ENCODE data around the gene SIGLEC10. TPM values are rescaled to one million over a fixed set of nuclear protein-coding genes. Genes with fewer than 3 reads are reported as not detected.

The SIGLEC10 gene
- total and polyA plus RNA-seq, 9 of the 15 experiments (the other 6 are each of a cell fraction or from before 2014, with no cell fraction given) = 0.10 to 1.8 (median 0.82) TPM

DNA sequence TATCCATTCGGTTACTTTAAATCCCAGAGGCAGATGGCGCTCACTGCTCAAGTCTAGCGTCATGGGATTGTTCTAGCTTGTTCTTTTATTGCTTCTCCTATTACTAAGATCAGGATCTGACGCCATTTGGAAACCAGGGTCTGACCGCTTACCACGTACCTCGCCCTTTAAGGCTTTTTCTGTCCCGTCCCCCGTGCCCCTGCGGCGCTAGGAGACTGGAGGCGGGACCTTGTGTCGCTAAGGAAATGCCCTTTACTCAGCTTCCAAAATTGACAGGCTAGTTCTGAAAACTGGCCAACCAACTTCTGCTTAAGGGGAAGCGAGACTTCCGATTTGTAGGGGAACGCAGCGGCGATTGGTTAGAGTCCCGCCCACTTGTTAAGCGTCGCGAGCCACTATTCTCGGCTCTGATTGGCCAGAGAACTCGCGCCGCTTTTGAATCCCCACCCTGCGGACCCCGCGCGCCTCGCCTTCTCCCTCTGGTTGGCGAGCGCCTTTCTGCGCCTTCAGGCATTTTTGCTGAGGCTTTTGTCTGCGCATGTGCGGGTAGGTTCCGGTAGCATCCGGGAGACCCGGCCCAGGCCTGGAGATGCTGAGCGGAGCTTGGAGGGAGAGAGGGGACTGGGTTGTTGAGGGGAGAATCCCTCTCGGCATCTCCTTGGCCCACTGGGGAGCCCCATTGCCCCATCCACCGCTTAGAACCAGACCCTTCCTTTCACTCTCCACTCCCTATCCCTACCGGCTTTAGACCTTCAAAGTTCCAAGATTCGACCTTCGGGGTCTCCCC, 23.2 kb downstream of the SIGLEC10 start (continued):
- TF ChIP-seq, protein P1, sequence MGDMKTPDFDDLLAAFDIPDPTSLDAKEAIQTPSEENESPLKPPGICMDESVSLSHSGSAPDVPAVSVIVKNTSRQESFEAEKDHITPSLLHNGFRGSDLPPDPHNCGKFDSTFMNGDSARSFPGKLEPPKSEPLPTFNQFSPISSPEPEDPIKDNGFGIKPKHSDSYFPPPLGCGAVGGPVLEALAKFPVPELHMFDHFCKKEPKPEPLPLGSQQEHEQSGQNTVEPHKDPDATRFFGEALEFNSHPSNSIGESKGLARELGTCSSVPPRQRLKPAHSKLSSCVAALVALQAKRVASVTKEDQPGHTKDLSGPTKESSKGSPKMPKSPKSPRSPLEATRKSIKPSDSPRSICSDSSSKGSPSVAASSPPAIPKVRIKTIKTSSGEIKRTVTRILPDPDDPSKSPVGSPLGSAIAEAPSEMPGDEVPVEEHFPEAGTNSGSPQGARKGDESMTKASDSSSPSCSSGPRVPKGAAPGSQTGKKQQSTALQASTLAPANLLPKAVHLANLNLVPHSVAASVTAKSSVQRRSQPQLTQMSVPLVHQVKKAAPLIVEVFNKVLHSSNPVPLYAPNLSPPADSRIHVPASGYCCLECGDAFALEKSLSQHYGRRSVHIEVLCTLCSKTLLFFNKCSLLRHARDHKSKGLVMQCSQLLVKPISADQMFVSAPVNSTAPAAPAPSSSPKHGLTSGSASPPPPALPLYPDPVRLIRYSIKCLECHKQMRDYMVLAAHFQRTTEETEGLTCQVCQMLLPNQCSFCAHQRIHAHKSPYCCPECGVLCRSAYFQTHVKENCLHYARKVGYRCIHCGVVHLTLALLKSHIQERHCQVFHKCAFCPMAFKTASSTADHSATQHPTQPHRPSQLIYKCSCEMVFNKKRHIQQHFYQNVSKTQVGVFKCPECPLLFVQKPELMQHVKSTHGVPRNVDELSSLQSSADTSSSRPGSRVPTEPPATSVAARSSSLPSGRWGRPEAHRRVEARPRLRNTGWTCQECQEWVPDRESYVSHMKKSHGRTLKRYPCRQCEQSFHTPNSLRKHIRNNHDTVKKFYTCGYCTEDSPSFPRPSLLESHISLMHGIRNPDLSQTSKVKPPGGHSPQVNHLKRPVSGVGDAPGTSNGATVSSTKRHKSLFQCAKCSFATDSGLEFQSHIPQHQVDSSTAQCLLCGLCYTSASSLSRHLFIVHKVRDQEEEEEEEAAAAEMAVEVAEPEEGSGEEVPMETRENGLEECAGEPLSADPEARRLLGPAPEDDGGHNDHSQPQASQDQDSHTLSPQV (IDR thresholded peaks at IDR 0.05) = peak; percentile 18; the same call in 1 of the 2 replicates
- TF ChIP-seq MEIS2 (IDR thresholded peaks at IDR 0.05; ENCODE audit: partially characterized antibody) (peak; percentile 71), JUN (IDR thresholded peaks at IDR 0.05; ENCODE audit: borderline replicate concordance, low read depth, low read length) (peak; percentile 30; the same call in 1 of the 2 replicates), JUN (CRISPR knock-in tag; IDR thresholded peaks at IDR 0.05; ENCODE audit: borderline replicate concordance) (no peak), TOE1 (IDR thresholded peaks at IDR 0.05; ENCODE audit: borderline replicate concordance) (no peak), TOE1 (CRISPR knock-in tag; IDR thresholded peaks at IDR 0.05; ENCODE audit: borderline replicate concordance, low read depth) (no peak), FOXP1 (CRISPR knock-in tag; IDR thresholded peaks at IDR 0.05) (no peak), TBP (optimal IDR thresholded peaks at IDR 0.05; ENCODE audit: low read depth, low read length) (peak; percentile 76), TRIM28 (IDR thresholded peaks at IDR 0.05) (no peak), RAD51 (IDR thresholded peaks at IDR 0.05; ENCODE audit: borderline replicate concordance, low read depth) (0 out of 2 replicates have a peak, but pooled peaks have one; percentile 15), L3MBTL2 (IDR thresholded peaks at IDR 0.05) (peak; percentile 97), POLR3A (IDR thresholded peaks at IDR 0.05; ENCODE audit: borderline replicate concordance, extremely low read depth, insufficient read depth, insufficient read length) (no peak), GTF2A2 (tag; IDR thresholded peaks at IDR 0.05) (no peak), MBD2 (IDR thresholded peaks at IDR 0.05; ENCODE audit: borderline replicate concordance, low read depth) (peak; percentile 89), DMBX1 (CRISPR knock-in tag; IDR thresholded peaks at IDR 0.05; ENCODE audit: borderline replicate concordance) (no peak), GATA2 (CRISPR knock-in tag; IDR thresholded peaks at IDR 0.05) (0 out of 2 replicates have a peak, but pooled peaks have one; percentile 20)
- TF ChIP-seq, protein P2, sequence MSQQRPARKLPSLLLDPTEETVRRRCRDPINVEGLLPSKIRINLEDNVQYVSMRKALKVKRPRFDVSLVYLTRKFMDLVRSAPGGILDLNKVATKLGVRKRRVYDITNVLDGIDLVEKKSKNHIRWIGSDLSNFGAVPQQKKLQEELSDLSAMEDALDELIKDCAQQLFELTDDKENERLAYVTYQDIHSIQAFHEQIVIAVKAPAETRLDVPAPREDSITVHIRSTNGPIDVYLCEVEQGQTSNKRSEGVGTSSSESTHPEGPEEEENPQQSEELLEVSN (IDR thresholded peaks at IDR 0.05; ENCODE audit: borderline replicate concordance in 1 of 2, extremely low read depth in 1 of 2, insufficient read depth in 1 of 2, insufficient read length in 1 of 2, low read depth in 1 of 2, low read length in 1 of 2, poor library complexity in 1 of 2, severe bottlenecking in 1 of 2) = peak; percentile 86 to 94
- TF ChIP-seq, protein P3, sequence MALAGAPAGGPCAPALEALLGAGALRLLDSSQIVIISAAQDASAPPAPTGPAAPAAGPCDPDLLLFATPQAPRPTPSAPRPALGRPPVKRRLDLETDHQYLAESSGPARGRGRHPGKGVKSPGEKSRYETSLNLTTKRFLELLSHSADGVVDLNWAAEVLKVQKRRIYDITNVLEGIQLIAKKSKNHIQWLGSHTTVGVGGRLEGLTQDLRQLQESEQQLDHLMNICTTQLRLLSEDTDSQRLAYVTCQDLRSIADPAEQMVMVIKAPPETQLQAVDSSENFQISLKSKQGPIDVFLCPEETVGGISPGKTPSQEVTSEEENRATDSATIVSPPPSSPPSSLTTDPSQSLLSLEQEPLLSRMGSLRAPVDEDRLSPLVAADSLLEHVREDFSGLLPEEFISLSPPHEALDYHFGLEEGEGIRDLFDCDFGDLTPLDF (CRISPR knock-in tag; IDR thresholded peaks at IDR 0.05) = peak; percentile 96

Data from K562 (cell line).